HG02943 (cell line): ENCODE measurements around the gene GAMT.

Experiments
- ATAC-seq: cut with Tn5 transposase; IDR thresholded peaks from one replicate; pipeline ENCODE4 v1.9.1; 2021; ENCODE audit warnings: mild to moderate bottlenecking, low read depth, moderate library complexity; ENCODE audit not compliant: unreplicated experiment

The GAMT gene

GRCh38 chr19:1387684-1388636, 13.4 kb downstream of the GAMT start:
- ATAC-seq, result no peak

GRCh38 chr19:1386945-1387683, 14.2 kb downstream of the GAMT start:
- no peak for ATAC-seq

GRCh38 chr19:1385816-1386215, 15.5 kb downstream of the GAMT start:
- ATAC-seq, result no peak

- no peak for ATAC-seq
These were observed 16.7 kb downstream of the GAMT start for GRCh38 chr19:1384478-1385110.

- ATAC-seq, result peak; percentile 3
These were observed 17.3 kb downstream of the GAMT start for GRCh38 chr19:1384085-1384462.

GRCh38 chr19:1383312-1384084, 17.8 kb downstream of the GAMT start, which contains the start of gene NDUFS7:
TSS of gene NDUFS7 (plus strand) at chr19:1383907. CDS start at chr19:1383927, 20 bp downstream.
- ATAC-seq, result peak; percentile 72

- ATAC-seq, result no peak
These were observed 18.4 kb downstream of the GAMT start for GRCh38 chr19:1383017-1383311.

- no peak for ATAC-seq
These were observed 19.1 kb downstream of the GAMT start for GRCh38 chr19:1382250-1382649.

- no peak for ATAC-seq
These were observed 21.3 kb downstream of the GAMT start for GRCh38 chr19:1379961-1380489.

GRCh38 chr19:1379126-1379905, 22.0 kb downstream of the GAMT start:
- ATAC-seq, result no peak

- ATAC-seq, result no peak
These were observed 23.2 kb downstream of the GAMT start for GRCh38 chr19:1377965-1378785.

GRCh38 chr19:1377176-1377964, 24.0 kb downstream of the GAMT start:
- no peak for ATAC-seq

- no peak for ATAC-seq
These were observed 24.9 kb downstream of the GAMT start for GRCh38 chr19:1376415-1376805.

- no peak for ATAC-seq
These were observed 27.1 kb downstream of the GAMT start for GRCh38 chr19:1374250-1374577.

- no peak for ATAC-seq
These were observed 27.6 kb downstream of the GAMT start for GRCh38 chr19:1373534-1374249.

GRCh38 chr19:1373042-1373533, 28.3 kb downstream of the GAMT start:
- ATAC-seq, result no peak
